HUDEP-2 (cell line): ENCODE measurements around the gene UBE2E2.

Source experiments
- DNase-seq, 76 experiments: peaks; one replicate each; lab custom pipeline; 2025; ENCODE audit not compliant: unreplicated experiment in 76 of 76; lab: John Stamatoyannopoulos, UW

Gene UBE2E2

DNA sequence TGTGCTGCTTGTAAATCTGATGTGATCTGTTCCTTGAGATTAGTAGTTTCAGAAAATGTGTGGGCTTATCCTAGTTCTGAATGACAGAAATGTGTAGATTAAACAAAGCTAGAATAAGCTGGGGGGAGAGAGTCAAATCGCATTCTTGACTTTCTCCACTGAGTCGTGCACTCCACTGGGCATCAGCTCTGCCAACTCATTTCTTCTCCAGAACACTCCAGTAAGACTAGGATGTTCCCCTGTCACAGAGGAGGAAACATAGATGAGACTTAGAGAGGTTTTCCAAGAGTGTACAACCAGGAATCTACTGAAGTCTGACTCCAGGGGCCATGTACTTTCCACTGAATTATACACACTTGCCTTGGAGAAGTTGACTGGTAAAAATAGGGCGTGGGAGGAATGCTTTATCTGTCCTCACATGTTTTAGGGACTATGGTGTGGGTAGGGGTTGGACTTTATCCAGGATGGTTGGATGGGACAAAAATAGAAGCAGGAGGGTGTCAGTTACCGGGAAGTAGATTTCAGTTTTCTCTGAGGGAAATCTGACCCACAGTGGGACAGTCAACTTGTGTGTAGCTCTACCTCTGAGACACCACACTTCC, 298.2 kb downstream of the UBE2E2 start:
- DNase-seq: peak in 7 of 76 experiments; percentile 0 to 11 (median 1)

- DNase-seq: no peak
Observed at GRCh38 chr3:23508464-23508863, 305.3 kb downstream of the UBE2E2 start.

DNA sequence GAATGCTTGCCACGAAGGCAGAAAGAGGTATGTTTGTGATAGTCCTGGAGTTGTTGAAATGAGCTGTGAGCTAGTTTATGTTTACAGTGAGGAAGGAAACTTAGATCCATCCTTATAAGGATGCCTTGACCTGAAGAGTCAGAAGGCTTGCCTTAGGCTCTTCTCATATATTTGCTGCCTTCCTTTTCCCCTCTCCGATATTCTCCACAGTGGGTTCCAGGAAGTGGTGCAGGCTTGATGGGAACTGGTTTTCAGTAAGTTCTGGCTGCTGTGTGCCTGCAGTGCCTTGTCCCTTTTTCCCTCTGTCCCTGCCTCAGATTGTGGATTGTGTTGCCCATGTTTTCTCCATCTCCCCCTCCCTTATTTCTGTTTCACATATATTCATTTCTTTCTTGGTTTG, 315.3 kb downstream of the UBE2E2 start:
- DNase-seq: no peak

GRCh38 chr3:23519314-23520208, 316.4 kb downstream of the UBE2E2 start:
- DNase-seq: no peak

DNA sequence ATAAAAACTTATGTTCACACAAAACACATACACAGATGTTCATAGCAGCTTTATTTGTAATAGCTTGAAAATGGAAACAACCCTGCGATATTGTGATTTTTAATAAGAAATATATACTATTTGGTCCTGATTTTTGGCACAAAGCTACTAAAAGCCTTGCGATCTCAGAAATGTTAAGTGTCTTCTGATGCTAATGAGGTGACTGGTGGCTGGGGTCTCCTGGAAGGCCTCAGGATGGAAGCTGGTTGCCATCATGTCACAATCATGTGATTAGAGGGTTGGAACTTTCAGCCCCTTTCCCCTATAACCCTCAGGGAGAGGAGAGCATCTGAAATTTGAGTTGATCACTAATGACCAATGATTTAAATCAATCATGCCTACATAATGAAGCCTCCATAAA, 324.2 kb downstream of the UBE2E2 start:
- no peak for DNase-seq

- DNase-seq: no peak
Observed at GRCh38 chr3:23533596-23533995, 330.5 kb downstream of the UBE2E2 start.

GRCh38 chr3:23533996-23534395, 330.9 kb downstream of the UBE2E2 start:
- DNase-seq: no peak

- no peak for DNase-seq
Observed at GRCh38 chr3:23537101-23537551, 334.0 kb downstream of the UBE2E2 start.

DNA sequence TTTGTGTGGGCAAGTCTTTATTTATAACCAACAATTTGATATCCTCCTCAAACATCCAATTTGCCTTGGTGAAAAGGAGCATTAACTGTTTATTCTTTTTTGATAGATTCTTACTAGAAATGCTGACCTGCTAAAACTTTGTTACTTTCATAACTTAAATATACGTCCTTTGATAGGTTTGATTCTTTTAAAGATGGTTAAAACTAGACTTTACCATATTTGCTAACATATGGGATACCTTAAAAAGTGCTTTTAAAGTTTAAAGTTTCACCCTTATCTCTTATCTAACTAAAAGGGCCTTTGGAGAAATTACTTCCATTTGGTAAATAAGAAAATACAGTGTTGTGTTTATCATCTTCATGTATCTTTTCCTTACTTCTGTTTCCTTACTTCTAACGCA, 336.1 kb downstream of the UBE2E2 start:
- DNase-seq: no peak

DNA sequence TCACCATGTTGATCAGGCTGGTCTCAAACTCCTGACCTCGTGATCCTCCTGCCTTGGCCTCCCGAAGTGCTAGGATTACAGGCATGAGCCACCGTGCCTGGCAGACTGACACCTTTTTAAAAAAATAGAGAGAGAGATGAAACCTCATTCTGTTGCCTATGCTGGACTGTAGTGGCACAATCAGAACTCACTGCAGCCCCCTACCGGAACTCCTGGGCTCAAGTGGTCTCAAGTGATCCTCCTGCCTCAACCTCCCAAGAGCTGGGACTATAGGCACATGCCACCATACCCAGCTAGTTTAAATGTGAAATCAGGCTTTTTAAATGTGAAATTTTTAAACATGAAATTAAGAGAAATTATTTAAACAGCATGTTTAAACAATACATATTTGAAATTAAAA, 337.5 kb downstream of the UBE2E2 start:
- DNase-seq: peak in 1 of 76 experiments; percentile 2

GRCh38 chr3:23542079-23542478, 339.0 kb downstream of the UBE2E2 start:
- DNase-seq: no peak

GRCh38 chr3:23546181-23546580, 343.1 kb downstream of the UBE2E2 start:
- no peak for DNase-seq

DNA sequence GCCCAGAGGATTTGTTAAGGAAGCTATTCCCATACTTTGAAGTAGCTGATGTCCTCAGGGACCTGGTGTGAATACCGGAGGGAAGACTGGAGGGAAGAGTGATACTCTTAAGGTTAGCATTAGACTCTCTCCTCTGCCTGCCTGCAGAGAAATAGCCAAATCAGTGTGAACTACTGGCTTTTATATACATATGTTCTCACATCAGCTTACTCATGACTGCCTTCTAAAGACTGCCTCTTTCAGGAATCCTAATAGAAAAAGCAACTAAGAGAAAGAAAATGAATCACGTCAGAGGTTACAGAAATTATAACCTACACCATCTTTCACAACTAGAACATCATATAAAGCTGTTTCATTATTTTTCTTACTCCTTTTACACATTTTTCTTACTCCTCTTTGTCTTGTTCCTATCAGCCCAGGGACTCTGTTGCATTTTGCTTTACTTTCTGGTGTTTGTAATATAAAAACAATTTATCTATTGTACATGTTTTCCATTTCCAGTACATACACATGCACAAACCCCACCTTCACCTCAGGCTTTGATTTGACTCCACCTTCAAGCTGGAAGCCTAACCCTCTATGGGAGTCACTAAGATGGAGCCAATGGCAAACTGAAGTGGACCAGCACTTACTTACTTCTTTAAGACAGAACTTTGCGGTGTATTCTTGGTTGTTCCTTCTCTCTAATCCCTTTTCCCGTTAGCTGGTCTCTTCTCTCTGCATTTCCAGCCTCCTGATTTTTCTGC, 345.0 kb downstream of the UBE2E2 start:
- no peak for DNase-seq

- DNase-seq: no peak
Observed at GRCh38 chr3:23548706-23549105, 345.6 kb downstream of the UBE2E2 start.

DNA sequence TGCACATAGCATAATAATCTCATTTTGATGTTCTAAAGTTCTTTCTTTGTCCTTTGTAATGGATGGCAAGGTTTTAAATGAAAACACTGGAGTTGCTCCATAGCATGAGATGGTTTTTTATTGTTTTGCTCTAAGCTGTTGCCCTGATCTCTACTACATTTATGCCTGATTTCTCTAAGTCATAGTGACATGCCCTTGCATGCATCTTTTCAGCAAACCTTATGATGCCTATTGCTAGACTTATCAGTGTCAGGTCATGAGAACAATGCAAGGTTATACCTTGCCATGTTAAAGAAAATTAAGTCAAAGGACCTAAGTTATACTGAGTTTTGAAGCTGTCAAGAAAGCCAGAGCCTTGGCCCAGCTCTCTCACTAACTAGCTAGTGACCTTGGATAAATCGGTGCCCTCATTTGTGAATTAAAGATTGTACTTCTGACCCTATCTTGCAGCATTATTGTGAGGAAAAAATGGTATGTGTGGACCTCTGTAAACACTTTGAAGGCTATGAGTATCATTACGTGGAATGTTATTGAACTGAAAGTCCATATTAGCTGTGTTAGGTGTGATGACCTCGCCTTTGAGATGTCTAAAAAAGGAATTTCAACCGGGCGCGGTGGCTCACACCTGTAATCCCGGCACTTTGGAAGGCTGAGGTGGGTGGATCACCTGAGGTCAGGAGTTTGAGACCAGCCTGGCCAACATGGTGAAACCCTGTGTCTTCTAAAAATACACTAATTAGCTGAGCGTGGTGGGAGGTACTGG, 346.2 kb downstream of the UBE2E2 start:
- no peak for DNase-seq

DNA sequence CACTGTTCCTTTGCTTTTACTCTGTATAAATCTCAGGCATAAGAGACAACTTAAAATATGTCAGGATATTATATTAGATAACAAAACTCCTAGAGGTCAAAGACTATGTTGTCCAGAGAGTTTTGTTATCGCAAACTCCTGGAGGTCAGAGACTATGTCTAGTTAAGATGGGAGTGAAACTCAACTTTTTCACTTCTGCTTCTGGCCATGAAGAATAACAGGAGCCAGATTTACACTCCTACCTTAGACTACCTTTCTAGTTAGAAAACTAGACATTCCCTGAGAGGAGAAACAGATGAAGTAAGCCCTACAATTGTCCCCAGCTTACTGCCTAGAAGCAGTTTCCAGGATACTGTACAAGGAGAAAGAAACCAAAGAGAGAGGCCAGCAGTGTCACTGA, 347.3 kb downstream of the UBE2E2 start:
- no peak for DNase-seq

GRCh38 chr3:23552506-23552905, 349.4 kb downstream of the UBE2E2 start:
- DNase-seq: no peak

DNA sequence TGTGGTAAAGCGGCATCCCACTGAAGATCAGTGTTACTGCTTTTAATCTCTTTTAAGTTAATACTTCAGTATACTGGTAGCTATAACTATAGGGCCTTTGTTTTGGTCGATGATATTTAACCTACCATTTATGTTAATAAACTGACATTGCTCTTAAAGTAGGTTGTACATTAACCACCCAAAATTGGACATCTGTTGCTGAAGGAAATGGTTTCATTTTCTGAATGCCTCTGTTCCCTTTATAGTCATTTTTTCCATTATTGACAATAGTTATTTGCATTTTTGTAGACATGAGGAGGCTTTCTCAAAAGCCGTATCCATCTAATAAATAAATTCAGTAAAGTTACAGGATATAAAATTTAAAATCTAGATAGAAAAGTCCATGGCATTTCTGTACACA, 350.2 kb downstream of the UBE2E2 start:
- DNase-seq: no peak

DNA sequence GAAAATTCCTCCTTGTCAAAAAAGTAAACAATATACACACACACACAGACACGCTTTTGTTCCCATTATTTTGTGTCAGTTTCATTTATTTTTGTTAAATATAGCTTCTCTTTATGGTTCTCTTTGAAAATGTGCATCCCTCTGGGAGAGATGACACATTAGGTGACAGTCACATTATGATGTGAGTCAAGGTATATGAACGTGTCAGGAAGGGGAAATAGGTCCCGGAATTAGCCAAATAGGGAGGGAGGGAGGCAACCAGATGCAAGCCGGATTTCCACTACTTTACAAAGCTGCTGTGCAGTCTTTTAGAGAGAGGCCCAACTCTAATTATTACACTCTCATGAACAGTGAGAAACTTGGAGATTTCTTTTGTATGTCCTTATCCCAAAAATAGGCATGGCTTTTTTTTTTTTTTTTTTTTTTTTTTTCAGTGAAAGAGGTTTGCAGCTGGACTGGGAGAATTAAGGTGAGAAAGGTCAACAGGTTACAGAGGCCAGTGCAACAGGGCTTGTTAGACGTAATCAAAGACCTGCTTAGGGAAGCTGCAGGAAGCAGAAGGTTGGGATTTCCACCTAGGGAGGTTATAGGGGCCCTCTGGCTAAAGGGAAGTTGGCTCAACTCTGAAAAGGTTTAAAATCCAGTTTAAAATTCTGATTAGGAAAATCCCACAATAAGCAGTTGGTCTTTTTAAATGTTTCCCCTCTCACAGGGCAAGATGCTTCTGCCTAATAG, 362.1 kb downstream of the UBE2E2 start:
- DNase-seq: no peak

DNA sequence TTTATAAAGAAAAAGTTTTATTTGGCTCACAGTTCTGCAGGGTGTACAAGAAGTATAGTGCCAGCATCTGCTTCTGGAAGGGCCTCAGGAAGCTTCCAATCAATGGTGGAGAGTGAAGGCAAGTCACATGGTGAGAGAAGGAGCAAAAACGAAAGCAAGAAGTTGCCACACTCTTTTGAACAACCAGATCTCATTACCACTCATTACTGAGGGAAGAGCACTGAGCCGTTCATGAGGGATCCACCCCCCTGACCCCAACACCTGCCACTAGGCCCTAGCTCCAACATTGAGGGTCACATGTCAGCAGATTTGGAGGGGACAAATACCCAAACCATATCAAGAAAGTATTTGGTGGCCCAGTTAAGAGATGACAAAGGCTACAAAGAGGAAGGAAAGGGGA, 363.4 kb downstream of the UBE2E2 start:
- DNase-seq: no peak
